ENCODE data around the gene TWIST2. TPM values are rescaled to one million over a fixed set of nuclear protein-coding genes. Genes with fewer than 3 reads are reported as not detected.

TWIST2 gene
- total RNA-seq, 1 experiment from 2014 or later, result 0.22 TPM

DNA sequence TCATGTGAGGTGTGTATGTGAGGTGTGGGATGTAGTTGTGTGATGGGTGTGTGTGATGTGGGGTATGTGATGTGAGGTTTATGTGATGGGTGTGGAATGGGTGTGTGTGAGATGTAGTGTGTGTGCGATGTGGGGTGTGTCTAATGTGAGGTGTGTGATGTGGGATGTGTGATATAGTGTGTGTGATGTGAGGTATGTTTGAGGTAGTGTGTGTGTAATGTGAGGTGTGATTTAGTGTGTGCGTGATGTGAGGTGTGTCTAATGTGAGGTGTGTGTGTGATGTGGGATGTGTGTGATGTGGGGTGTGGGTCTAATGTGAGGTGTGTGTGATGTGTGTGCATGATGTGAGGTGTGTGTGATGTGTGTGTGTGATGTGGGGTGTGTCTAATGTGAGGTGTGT is 55.3 kb downstream of the TWIST2 start:
- Histone ChIP-seq H3K4me1 (ENCODE audit: insufficient read depth, low read length) (no peaks in the 10 kb centered on the region), H3K14ac (ENCODE audit: insufficient read depth, low read length) (no peak overlapping the region), H4K5ac (ENCODE audit: insufficient read length, low read depth, low read length) (no peak overlapping the region), H3K18ac (ENCODE audit: insufficient read length, low read depth, low read length) (no peak overlapping the region), H2BK15ac (ENCODE audit: low read depth, low read length) (no peak overlapping the region), H3K23me2 (ENCODE audit: insufficient read length, low read depth, low read length, poor library complexity, severe bottlenecking) (no peaks in the 10 kb centered on the region), H3K79me2 (ENCODE audit: insufficient read depth, low read length) (no peaks in the 10 kb centered on the region), H3K79me1 (ENCODE audit: insufficient read depth, low read depth, low read length, poor library complexity, severe bottlenecking) (no peaks in the 10 kb centered on the region), H3K9ac (ENCODE audit: extremely low read depth, insufficient read length, low read length) (no peak overlapping the region), H2BK5ac (ENCODE audit: insufficient read length, low read length) (no peak overlapping the region), H4K8ac (replicated peaks; ENCODE audit: insufficient read length, low read depth, low read length) (no peak overlapping the region), H4K91ac (ENCODE audit: insufficient read length, low read depth, low read length) (no peak overlapping the region), H4K20me1 (ENCODE audit: control insufficient read depth, insufficient read depth, insufficient read length) (no peaks in the 10 kb centered on the region), H3K27ac (ENCODE audit: insufficient read length, low read depth, low read length) (no peak overlapping the region), H3K27me3 (ENCODE audit: insufficient read depth, low read length) (no peaks in the 10 kb centered on the region), H2BK120ac (ENCODE audit: low read depth, low read length, poor library complexity, severe bottlenecking) (no peak overlapping the region), H3K9me3 (ENCODE audit: control insufficient read depth, low read depth, low read length) (no peaks in the 10 kb centered on the region), H3K4me2 (ENCODE audit: insufficient read depth, insufficient read length, low read length) (no peak overlapping the region), H2AK5ac (ENCODE audit: insufficient read length, low read length) (no peak overlapping the region), H2BK12ac (ENCODE audit: insufficient read length, low read depth, low read length) (no peak overlapping the region), H2BK20ac (ENCODE audit: low read depth, low read length, poor library complexity, severe bottlenecking) (no peak overlapping the region), H3T11ph (ENCODE audit: low read length) (no peak overlapping the region), H2AFZ (ENCODE audit: low read length) (no peak overlapping the region), H3K56ac (ENCODE audit: insufficient read length, low read depth, low read length) (no peak overlapping the region), H3K23ac (ENCODE audit: insufficient read length, low read depth, low read length) (no peak overlapping the region), H3K4ac (ENCODE audit: low read depth, low read length) (no peak overlapping the region)
- WGBS (ENCODE audit: extremely low coverage, insufficient read length, low lambda C conversion rate), result 100% methylated on average over 2 of the region's 2 CpGs
- Mint-ChIP-seq H3K4me1 (peaks cover 0 to 3% of the 10 kb centered on the region in 2 experiments; a peak in 2 of 4 replicates), H3K4me3 (no peak overlapping the region), H3K36me3 (ENCODE audit: insufficient read depth in 1 of 3, low read depth in 3 of 3) (no peaks in the 10 kb centered on the region), H3K27ac (no peak overlapping the region), H3K9me3 (peaks cover 0 to 3% of the 10 kb centered on the region in 2 experiments; a peak in 1 of 5 replicates), H3K27me3 (ENCODE audit: low read depth) (peaks cover 5% of the 10 kb centered on the region)
- no peak for DNase-seq
- TF ChIP-seq, protein P1, sequence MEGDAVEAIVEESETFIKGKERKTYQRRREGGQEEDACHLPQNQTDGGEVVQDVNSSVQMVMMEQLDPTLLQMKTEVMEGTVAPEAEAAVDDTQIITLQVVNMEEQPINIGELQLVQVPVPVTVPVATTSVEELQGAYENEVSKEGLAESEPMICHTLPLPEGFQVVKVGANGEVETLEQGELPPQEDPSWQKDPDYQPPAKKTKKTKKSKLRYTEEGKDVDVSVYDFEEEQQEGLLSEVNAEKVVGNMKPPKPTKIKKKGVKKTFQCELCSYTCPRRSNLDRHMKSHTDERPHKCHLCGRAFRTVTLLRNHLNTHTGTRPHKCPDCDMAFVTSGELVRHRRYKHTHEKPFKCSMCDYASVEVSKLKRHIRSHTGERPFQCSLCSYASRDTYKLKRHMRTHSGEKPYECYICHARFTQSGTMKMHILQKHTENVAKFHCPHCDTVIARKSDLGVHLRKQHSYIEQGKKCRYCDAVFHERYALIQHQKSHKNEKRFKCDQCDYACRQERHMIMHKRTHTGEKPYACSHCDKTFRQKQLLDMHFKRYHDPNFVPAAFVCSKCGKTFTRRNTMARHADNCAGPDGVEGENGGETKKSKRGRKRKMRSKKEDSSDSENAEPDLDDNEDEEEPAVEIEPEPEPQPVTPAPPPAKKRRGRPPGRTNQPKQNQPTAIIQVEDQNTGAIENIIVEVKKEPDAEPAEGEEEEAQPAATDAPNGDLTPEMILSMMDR (conservative IDR thresholded peaks at IDR 0.05), result no peak

Measured in H9 (cell line).